ENCODE data around the gene KRT14.
"Not testable (repeated sequence)": the region's sequence is repeated elsewhere in the genome, so short reads cannot be mapped to it uniquely, and the experiment has no call there.

The KRT14 gene

GRCh38 chr17:41544935-41545334 is 41.8 kb downstream of the KRT14 start:
- DNase-seq: no peak

GRCh38 chr17:41544491-41544892 is 42.2 kb downstream of the KRT14 start:
- DNase-seq: no peak

GRCh38 chr17:41542786-41543185 is 43.9 kb downstream of the KRT14 start:
- DNase-seq: not testable (repeated sequence)

GRCh38 chr17:41542357-41542756 is 44.3 kb downstream of the KRT14 start:
- DNase-seq: no peak

- no peak for DNase-seq
Observed at GRCh38 chr17:41540921-41541625, 45.6 kb downstream of the KRT14 start.

- no peak for DNase-seq
Observed at GRCh38 chr17:41539979-41540701, 46.6 kb downstream of the KRT14 start.

GRCh38 chr17:41539071-41539492 is 47.6 kb downstream of the KRT14 start:
- DNase-seq: no peak

GRCh38 chr17:41538565-41538991 is 48.1 kb downstream of the KRT14 start:
- no peak for DNase-seq

- no peak for DNase-seq
Observed at GRCh38 chr17:41537990-41538389, 48.7 kb downstream of the KRT14 start.

- no peak for DNase-seq
Observed at GRCh38 chr17:41537614-41537954, 49.1 kb downstream of the KRT14 start.

GRCh38 chr17:41536741-41537613 is 49.7 kb downstream of the KRT14 start:
- no peak for DNase-seq

GRCh38 chr17:41535764-41536481 is 50.8 kb downstream of the KRT14 start:
- no peak for DNase-seq

GRCh38 chr17:41534899-41535546 is 51.7 kb downstream of the KRT14 start:
- no peak for DNase-seq

- DNase-seq: no peak
Observed at GRCh38 chr17:41533613-41534012, 53.1 kb downstream of the KRT14 start.

GRCh38 chr17:41532947-41533570 is 53.6 kb downstream of the KRT14 start:
- DNase-seq: no peak
